GM20431 (cell line): ENCODE data around the gene PBX1.
"Not testable (repeated sequence)": the region's sequence is repeated elsewhere in the genome, so short reads cannot be mapped to it uniquely, and the experiment has no call there.

ENCODE experiments used
- in situ Hi-C: fragments of 300-500 bp; cut with MseI, MboI; formaldehyde crosslinking; loops from one replicate; pipeline ENCODE4 v1.15.0; 2020; ENCODE audit warnings: low sequenced_read_pairs; ENCODE audit not compliant: unreplicated experiment

Gene PBX1

GRCh38 chr1:164558461-164559341 lies at the start of gene PBX1:
Gene PBX1, plus strand, starts transcription at chr1:164559184.
- in situ Hi-C loops, result no loop called here

- in situ Hi-C loops, result no loop called here
Measured at GRCh38 chr1:164510435-164510834, 48.5 kb upstream of the PBX1 start.

- in situ Hi-C loops, result no loop called here
Measured at GRCh38 chr1:164511001-164511705, 47.8 kb upstream of the PBX1 start.

- in situ Hi-C loops, result no loop called here
Measured at GRCh38 chr1:164515231-164515630, 43.8 kb upstream of the PBX1 start.

GRCh38 chr1:164515711-164516331 lies 43.2 kb upstream of the PBX1 start:
- in situ Hi-C loops, result no loop called here

GRCh38 chr1:164516591-164516990 lies 42.4 kb upstream of the PBX1 start:
- in situ Hi-C loops, result no loop called here

GRCh38 chr1:164518692-164519332 lies 40.2 kb upstream of the PBX1 start:
- in situ Hi-C loops, result no loop called here

- in situ Hi-C loops, result no loop called here
Measured at GRCh38 chr1:164519426-164519825, 39.6 kb upstream of the PBX1 start.

DNA sequence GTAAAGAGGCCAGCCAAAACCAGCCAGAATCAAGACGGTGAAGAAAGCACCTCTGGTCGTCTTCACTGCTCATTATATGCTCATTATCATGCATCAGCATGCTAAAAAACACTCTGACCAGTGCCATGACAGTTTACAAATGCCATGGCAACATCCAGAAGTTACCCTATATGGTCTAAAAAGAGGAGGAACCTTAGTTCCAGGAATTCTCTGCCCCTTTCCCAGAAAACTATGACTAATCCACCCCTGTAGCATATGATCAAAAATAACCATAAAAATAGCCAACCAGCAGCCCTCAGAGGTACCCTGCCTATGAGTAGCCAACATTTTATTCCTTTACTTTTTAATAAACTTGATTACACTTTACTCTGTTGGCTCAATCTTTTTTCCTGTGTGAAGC lies 34.2 kb upstream of the PBX1 start:
- in situ Hi-C loops, result no loop called here

GRCh38 chr1:164534863-164535610 lies 23.9 kb upstream of the PBX1 start:
- in situ Hi-C loops, result no loop called here

GRCh38 chr1:164552463-164552988 lies 6.5 kb upstream of the PBX1 start:
- in situ Hi-C loops, result not testable (repeated sequence)

DNA sequence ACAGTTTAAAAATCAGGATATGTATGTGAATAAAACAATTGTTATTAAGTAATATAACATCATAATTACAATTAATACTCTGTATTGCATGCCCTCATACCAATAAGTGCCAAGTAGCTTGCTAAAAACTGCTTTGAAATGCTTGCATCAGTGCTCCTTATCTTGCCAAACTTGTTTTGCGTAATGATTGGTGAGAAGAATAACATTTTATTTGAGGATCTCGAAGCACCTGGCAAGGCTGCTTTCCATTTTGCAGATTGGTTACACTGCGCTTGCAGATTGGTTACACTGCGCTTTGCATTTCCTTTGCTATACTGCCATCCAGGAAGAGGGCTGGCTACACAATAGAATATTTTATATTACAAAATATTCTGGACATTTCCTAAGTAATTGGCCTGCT lies 1.7 kb upstream of the PBX1 start:
- in situ Hi-C loops, result no loop called here

DNA sequence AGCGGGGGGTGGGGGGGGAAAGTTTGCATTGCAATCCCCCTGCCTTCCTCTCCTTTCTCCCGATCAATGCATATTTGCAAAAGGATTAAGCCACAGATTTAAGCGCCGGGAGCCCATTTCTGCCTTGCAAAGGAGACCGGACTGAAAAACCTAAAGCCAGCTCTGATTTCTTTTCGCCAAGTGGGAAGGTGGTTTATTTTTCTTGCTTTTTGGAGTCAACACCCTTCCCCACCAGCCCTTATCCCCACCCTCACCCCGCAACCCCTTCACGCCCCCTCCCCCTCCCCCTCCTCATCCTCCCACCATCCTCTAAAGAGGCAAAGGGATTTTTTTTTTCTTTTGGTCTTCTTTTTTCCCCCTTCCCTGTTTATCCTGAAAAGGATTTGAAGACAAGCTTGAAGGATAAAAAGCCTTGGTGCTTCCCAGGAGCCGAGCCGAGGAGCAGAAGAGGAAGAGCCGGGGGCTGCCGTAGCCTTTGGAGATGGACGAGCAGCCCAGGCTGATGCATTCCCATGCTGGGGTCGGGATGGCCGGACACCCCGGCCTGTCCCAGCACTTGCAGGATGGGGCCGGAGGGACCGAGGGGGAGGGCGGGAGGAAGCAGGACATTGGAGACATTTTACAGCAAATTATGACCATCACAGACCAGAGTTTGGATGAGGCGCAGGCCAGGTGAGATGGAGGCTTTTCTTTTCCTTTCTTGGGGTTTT lies 513 bp downstream of the PBX1 start:
- in situ Hi-C loops, result no loop called here

- in situ Hi-C loops, result no loop called here
Measured at GRCh38 chr1:164560121-164560541, 1.1 kb downstream of the PBX1 start.

DNA sequence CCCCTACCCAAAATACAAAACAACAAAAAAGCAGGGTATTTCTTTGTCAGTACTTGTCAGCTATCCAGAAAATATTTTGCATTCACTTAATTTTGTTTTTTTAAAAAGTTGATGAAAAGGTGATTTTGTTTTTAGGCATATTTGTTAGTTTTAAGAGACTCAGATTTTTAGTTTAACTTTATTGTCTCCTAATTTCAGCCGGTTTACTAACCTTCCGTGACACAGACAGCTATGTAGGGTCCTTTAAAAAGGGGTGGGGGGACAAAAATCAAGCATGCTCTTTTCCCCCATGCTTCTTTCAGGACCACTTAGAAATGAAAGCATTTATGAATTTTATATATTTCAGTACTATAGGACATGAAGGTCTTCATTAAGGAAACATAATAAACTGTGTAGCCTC lies 1.6 kb downstream of the PBX1 start:
- in situ Hi-C loops, result no loop called here

GRCh38 chr1:164561007-164561406 lies 2.0 kb downstream of the PBX1 start:
- in situ Hi-C loops, result no loop called here

DNA sequence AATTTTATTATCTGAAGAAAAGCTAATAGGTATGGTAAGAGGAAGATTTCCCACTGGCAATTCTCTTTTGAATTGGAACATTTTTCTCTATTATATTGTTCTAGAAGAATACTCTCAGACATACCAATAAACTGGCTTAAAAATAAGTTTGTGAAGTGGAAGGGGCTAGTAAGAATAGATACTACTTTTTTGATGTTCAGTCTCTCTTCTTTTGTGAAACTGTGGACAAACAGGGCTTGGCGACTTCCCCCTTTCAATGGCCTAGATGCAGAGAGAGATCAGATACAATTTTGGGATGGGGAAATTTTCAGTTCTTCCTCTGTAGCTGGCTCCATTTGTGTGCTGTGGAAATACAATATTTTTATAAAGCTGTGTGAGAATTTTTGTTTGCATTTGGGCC lies 2.5 kb downstream of the PBX1 start:
- in situ Hi-C loops, result no loop called here

- in situ Hi-C loops, result no loop called here
Measured at GRCh38 chr1:164562061-164562460, 3.1 kb downstream of the PBX1 start.

GRCh38 chr1:164562511-164562910 lies 3.5 kb downstream of the PBX1 start:
- in situ Hi-C loops, result no loop called here
